HG02678 (cell line): ENCODE results near the gene PINK1.
"Not testable (repeated sequence)": the region's sequence is repeated elsewhere in the genome, so short reads cannot be mapped to it uniquely, and the experiment has no call there.

Experiments used
- ATAC-seq: cut with Tn5 transposase; IDR thresholded peaks from one replicate; pipeline ENCODE4 v1.9.1; 2021; ENCODE audit warnings: mild to moderate bottlenecking, moderate library complexity; ENCODE audit not compliant: unreplicated experiment

Gene PINK1

DNA sequence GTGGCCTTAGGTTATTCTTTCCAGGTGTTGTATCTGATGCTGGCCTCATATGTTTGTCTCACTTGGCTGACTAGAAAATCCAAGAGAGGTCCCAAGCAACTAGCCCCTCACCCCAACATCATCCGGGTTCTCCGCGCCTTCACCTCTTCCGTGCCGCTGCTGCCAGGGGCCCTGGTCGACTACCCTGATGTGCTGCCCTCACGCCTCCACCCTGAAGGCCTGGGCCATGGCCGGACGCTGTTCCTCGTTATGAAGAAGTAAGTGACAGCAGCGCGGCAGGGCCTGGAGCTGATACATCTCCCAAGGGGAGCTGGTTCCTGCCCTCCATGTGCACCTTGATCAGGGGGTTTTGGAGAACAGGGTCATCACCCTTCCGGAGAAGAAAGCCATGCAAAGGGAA, 11.2 kb downstream of the PINK1 start:
- no peak for ATAC-seq

DNA sequence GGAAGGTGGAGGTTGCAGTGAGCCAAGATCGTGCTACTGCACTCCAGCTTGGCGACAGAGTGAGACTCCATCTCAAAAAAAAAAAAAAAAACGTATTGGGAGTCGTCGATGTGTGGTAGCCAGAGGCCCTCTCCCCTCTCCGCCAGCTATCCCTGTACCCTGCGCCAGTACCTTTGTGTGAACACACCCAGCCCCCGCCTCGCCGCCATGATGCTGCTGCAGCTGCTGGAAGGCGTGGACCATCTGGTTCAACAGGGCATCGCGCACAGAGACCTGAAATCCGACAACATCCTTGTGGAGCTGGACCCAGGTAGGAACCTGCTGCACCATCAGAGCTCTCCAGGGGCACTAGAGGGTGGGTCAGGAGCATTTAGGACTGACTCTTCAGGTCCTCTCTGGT, 12.2 kb downstream of the PINK1 start:
- no peak for ATAC-seq

- no peak for ATAC-seq
Observed at GRCh38 chr1:20648438-20648837, 15.2 kb downstream of the PINK1 start.

DNA sequence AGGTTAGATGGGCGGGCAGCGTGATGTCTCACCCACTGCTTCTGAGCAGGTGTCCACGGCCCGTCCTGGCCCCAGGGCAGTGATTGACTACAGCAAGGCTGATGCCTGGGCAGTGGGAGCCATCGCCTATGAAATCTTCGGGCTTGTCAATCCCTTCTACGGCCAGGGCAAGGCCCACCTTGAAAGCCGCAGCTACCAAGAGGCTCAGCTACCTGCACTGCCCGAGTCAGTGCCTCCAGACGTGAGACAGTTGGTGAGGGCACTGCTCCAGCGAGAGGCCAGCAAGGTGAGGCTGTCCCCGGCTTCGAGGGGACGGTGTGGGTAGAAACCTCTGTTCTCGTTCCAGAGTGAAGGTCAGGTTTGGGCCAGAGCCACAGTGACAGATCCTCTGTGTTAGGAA, 15.7 kb downstream of the PINK1 start:
- ATAC-seq = no peak

GRCh38 chr1:20652300-20652699, 19.0 kb downstream of the PINK1 start:
- no peak for ATAC-seq

GRCh38 chr1:20654104-20654690, 20.9 kb downstream of the PINK1 start:
- ATAC-seq = no peak

- ATAC-seq = no peak
Observed at GRCh38 chr1:20657024-20657423, 23.8 kb downstream of the PINK1 start.

GRCh38 chr1:20658166-20658915, 25.1 kb downstream of the PINK1 start:
- ATAC-seq = no peak

GRCh38 chr1:20660363-20660762, 27.1 kb downstream of the PINK1 start:
- no peak for ATAC-seq

DNA sequence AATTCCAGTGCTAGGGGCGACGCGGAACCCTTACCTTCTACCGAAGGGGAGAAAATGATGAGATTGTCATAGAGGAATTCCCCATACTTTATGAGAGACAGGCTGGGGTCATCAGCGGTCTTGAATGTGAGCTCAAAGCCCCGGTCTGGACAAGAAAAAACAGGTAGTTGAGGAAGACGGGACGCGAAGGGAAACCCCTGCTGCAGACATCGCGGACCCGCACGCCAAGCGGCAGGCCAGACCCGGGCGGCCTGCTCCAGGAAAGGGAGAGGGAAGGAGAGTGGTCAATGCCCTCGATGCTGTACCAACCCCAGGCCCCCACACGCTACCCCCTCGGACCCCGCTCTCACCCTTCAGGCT, 27.6 kb downstream of the PINK1 start:
- ATAC-seq = no peak

DNA sequence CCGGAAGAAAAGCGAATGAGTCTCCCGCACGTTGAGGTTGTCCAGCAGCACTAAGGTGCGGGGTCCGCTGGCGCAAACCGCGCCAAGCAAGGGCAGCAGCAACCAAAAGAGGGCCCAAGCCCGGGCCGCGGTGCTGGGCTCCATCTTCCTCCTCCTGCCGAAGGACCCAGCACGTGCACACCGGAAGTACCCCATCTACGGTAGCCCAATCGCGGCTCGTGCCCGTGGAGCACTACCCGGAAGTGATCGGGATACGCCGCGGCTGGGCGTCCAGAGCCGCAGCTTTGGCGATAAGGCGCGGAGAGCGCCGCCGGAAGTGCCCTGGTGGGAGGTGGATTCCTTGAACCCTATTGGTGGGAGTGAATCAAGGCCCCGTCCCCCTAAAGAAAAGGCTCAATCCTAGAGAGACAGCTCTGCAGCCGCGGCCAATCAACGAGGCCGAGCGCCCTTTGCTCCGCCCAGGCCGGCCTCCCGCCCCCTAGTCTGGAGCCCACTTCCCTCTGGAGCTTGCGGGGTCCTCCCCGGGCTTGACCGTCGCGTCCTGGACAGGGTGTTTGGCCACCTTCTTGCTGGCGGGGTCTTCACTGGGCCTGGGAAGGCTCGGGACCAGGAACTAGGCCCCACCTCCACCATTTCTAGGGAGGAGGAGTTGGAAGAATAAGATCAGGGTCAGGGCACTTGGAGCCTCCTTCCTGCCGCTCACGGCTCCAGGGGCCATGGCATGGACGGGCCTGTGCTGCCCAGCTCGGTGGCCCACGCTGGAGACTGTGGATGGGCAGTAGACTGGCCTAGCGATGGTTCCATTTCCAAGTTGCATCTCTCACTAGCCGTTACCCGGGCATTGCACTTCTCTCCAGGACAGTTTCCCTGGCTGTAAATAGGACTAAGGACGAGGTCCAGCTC, 28.2 kb downstream of the PINK1 start, which contains the start of gene DDOST:
TSS of gene DDOST (minus strand) at position 163 of the 903 bp plus-strand sequence. CDS start at position 144, 19 bp downstream.
- peak; percentile 96 for ATAC-seq

GRCh38 chr1:20662110-20662475, 28.8 kb downstream of the PINK1 start:
- ATAC-seq = no peak

DNA sequence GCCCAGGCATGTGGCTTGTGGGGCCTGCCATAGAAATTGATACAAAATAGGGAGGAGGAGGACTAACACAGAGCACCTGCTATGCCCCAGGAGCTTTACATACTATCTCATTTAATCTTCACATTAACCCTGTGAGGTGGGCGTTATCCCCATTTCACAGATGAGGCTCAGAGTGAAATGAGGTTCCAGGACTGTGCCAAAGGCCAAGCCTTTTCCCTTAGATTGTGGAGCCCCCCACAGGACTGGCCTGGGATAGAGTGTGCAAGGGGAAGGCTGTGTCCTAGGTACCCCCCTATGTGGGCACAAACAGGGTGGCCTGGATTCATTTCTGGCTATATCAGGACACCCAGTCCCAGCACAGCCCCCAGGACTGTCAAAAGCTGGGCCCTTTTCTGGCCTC, 30.1 kb downstream of the PINK1 start:
- ATAC-seq = no peak

DNA sequence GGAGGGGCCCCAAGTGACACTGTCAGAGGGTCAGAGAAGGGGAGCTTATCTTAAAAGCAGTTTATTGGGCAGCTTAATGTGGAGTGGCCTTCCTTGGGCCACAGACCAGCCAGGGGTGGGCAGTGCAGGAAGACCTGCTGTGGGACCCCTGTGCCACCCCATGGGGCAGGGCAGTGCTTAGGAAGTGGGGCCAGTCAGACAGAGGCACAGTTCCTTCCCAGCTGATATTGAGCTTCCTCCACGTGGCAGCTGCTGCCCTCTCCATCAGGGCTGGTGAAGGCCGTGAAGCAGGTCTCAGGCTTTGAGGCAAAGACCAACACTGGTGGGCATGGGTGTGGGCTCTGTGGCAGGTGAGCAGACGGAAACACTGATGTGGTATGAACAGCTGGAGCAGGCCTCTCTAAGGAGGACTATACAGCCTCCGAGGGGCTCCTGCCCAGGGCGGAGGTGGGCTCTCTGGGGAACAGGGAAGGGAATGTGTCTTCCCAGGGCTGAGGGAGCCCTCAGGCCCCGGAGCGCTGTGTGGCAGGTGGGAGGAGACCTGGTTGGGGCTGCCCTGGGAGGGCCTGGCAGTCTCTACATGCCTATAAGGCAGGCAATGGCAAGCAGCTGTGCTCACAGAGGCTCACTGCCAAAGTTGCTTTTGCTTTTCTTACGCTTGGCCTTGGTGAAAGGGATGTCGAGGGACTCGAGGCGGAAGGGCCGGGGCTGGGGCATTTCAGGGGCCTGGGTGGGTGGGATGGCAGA, 30.9 kb downstream of the PINK1 start:
- no peak for ATAC-seq

DNA sequence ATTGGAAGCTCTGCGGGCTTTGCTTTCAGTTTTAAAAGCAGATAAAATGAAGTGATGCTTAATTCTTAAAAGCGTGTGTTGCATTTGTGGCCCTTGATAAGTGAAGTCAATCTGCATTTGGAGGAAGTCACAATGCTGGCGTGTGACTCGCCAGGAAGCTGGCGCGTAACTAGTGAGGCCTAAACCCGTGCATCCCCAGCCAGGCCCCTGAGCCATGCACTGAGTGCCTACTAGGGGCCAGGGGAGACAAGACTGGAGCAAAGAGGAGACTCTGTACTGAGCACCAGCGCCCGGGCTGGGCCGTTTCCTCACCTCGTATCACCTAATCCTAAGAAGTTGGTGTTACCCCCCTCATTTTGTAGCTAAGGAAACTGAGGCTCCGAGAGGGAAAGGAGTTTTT, 32.5 kb downstream of the PINK1 start:
- ATAC-seq = no peak

GRCh38 chr1:20666146-20666545, 32.9 kb downstream of the PINK1 start:
- ATAC-seq = no peak

- no peak for ATAC-seq
Observed at GRCh38 chr1:20666804-20667203, 33.5 kb downstream of the PINK1 start.

- ATAC-seq = no peak
Observed at GRCh38 chr1:20668581-20668980, 35.3 kb downstream of the PINK1 start.

DNA sequence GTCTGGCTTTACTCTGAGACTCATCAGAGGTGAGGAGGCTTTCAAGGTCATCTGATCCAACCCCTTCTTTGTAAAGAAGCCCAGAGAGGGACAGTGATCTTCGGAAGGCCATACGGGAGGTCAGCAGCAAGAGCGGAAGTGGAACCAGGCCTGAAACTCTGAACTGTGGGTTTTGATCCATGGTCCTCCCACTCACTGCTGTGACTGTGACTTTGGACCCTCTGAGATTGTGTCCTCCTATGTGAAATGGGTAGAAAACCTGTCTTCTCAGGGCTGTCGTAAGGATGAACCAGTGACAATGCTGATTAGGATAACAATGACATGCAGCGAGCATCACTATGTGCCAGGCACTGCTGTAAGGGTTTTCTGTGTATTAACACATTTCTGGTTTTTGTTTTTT, 37.7 kb downstream of the PINK1 start:
- ATAC-seq = no peak

GRCh38 chr1:20672265-20672632, 39.0 kb downstream of the PINK1 start:
- no peak for ATAC-seq

- ATAC-seq = not testable (repeated sequence)
Observed at GRCh38 chr1:20673626-20674025, 40.4 kb downstream of the PINK1 start.
